Activated CD4-positive, alpha-beta memory T cell treated with anti-CD3 and anti-CD28 coated beads, Interleukin-2, amount 10 ng/mL, durations not matched to agents 7 days and 5 days (primary cell): ENCODE data around the gene PPP1R7. TPM values are rescaled to one million over a fixed set of nuclear protein-coding genes. Genes with fewer than 3 reads are reported as not detected.

ENCODE experiments used
- CTCF ChIA-PET: fragments of 350-600 bp; sonication (Branson Sonifier 250); formaldehyde crosslinking; loops from one replicate; lab custom pipeline; 2021; ENCODE audit warnings: antibody characterized with exemption, inconsistent platforms; lab: Charles Lee
- POLR2A ChIA-PET: fragments of 350-600 bp; sonication (Branson Sonifier 250); formaldehyde crosslinking; loops from one replicate; lab custom pipeline; 2021; ENCODE audit warnings: antibody characterized with exemption; lab: Charles Lee
- DNase-seq: peaks from one replicate; pipeline ENCODE4 v3.0.0-alpha.2; 2020
- H3K27ac Mint-ChIP-seq: one replicate; pipeline ENCODE4 v1.8.0; 2021; ENCODE audit warnings: mild to moderate bottlenecking, mixed read lengths
- H3K27me3 Mint-ChIP-seq: one replicate; pipeline ENCODE4 v1.8.0; 2021; ENCODE audit warnings: mixed read lengths
- H3K36me3 Mint-ChIP-seq: one replicate; pipeline ENCODE4 v1.8.0; 2021; ENCODE audit warnings: low read depth, mixed read lengths
- H3K4me1 Mint-ChIP-seq: one replicate; pipeline ENCODE4 v1.8.0; 2021; ENCODE audit warnings: mixed read lengths
- H3K4me3 Mint-ChIP-seq: one replicate; pipeline ENCODE4 v1.8.0; 2021; ENCODE audit warnings: mild to moderate bottlenecking, mixed read lengths
- H3K9me3 Mint-ChIP-seq: one replicate; pipeline ENCODE4 v1.8.0; 2021; ENCODE audit warnings: mixed read lengths
- total RNA-seq, 2 experiments: library from RNA; stranded (reverse); gene quantifications; one replicate each; pipeline ENCODE4 v1.2.3, GENCODE V29; 2021

Gene PPP1R7
- total RNA-seq, 2 experiments from 2014 or later = 103 to 106 TPM

DNA sequence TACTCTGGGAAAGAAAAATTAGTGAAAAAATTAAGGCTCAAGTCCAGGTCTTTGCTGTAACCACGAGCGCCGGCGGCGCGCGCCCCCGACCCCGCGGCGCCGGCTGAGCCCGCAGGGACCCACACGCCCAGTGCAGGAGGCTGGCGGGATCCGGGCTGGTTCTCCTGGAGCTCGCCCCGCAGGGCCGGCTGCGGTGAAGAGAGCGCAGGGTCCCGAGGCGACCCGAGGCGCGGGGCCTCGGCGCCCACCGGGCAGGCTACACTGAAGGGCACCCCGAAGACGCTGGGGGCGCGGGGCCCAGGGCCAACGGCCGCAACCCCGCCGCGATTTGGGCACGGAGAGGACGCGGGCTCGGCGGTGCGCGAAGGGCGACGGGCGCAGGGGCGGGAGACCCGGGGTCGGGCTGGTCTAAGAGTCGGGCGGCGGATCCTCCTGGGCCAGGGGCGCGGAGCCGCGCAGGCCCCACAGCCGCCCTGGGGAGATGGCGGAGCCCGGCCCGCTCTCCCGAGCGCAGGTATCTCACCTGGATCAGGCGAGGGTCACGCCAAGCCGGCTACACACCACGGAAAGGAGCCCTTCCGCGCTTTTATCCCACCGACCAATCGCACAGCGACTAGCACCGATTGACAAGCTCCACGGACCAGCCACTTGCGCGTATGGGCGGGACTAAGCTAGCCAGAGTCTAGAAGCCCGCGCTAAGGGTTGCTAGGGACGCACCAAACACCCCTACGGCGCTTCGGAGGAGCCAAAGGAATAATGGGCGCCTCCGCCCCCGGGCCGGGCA lies 1.2 kb upstream of the PPP1R7 start, which contains the start of gene PASK:
Gene PASK, minus strand, starts transcription at position 582 of the 784 bp plus-strand sequence. CDS start 6,440 bp downstream, outside the sequence.
- peak within 1 kb of the TSS; percentile 84 for H3K27ac Mint-ChIP-seq
- H3K4me1 Mint-ChIP-seq = peaks cover 45% of the 10 kb centered on the region
- peak within 1 kb of the TSS; percentile 92 for H3K4me3 Mint-ChIP-seq
- ChIA-PET POLR2A (interaction anchor here (0.5 to 4.0 kb wide), 18 partner anchors 10 to 589 kb away, joined by 3 to 41 read pairs (median 4); partner anchors contain the start of genes ATG4B, DTYMK, DUSP28 and MTERF4), CTCF (interaction anchor here (0.6 to 2.7 kb wide), 8 partner anchors 40 to 538 kb away, joined by 3 to 6 read pairs (median 3); partner anchors contain the start of genes ATG4B and DTYMK)
- H3K27me3 Mint-ChIP-seq = no peaks in the 10 kb centered on the region
- peak; percentile 95 for DNase-seq
- peaks cover 16% of the 10 kb centered on the region for H3K36me3 Mint-ChIP-seq
- H3K9me3 Mint-ChIP-seq = no peaks in the 10 kb centered on the region

- H3K36me3 Mint-ChIP-seq = peaks cover 16% of the 10 kb centered on the region
- ChIA-PET POLR2A (interaction anchor here (0.5 to 4.0 kb wide), 18 partner anchors 10 to 589 kb away, joined by 3 to 41 read pairs (median 4); partner anchors contain the start of genes ATG4B, DTYMK, DUSP28 and MTERF4), CTCF (interaction anchor here (0.6 to 2.7 kb wide), 8 partner anchors 41 to 537 kb away, joined by 3 to 6 read pairs (median 3); partner anchors contain the start of genes ATG4B and DTYMK)
- H3K4me1 Mint-ChIP-seq = peaks cover 45% of the 10 kb centered on the region
- H3K27ac Mint-ChIP-seq = peak overlapping the region; percentile 84
- no peak for DNase-seq
- H3K4me3 Mint-ChIP-seq = peak overlapping the region; percentile 92
- H3K9me3 Mint-ChIP-seq = no peaks in the 10 kb centered on the region
- H3K27me3 Mint-ChIP-seq = no peaks in the 10 kb centered on the region
Measured at GRCh38 chr2:241149675-241149924, 667 bp upstream of the PPP1R7 start.

DNA sequence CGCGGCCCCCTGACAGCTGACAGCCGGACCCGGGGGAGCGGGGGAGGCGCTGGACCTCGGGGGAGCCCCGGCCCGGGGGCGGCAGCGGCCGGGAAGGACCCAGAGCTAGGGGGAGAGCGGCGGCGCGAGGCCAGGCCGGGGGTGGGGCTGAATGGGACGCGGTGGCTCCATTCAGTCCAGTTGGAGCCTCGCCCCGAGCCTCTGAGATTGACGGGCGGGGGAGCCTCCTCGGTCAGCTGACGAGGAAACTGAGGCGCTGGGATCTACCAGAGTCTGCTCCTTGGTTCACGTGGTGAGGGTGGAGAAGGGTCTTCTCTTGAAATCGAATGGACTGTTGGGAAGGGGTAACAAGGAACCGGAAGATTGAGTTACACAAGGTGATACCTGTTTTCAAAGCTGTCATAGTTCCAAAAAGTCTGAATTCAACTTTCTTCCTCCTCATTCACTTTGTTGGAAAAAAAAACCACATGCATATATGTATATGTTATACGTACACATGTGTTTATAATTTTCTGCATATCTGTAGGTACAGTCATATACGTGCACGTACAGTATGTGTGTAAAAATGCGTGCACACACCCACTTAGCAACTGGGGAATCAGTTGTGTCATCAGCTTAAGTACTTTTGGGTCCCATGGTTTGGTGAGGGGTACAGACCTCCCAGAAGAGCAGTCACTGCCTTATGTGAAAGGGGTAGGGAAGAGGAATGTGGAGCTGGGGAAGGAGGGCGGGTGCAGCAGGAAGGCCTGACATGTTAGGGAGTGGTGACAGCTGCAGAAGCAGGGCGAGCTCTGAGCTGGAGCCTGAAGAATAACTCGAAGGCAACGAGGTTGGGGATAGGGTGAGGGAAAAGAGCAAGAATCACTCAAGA lies 628 bp downstream of the PPP1R7 start:
- no peak for DNase-seq
- peak overlapping the region; percentile 92 for H3K4me3 Mint-ChIP-seq
- H3K9me3 Mint-ChIP-seq = no peaks in the 10 kb centered on the region
- H3K27me3 Mint-ChIP-seq = no peaks in the 10 kb centered on the region
- H3K27ac Mint-ChIP-seq = peak overlapping the region; percentile 84
- H3K4me1 Mint-ChIP-seq = peaks cover 47% of the 10 kb centered on the region
- H3K36me3 Mint-ChIP-seq = peaks cover 26% of the 10 kb centered on the region
- ChIA-PET CTCF (interaction anchor here (0.7 to 2.7 kb wide), 4 partner anchors 50 to 237 kb away, joined by 3 to 8 read pairs (median 4); no protein-coding TSS in a partner anchor), POLR2A (interaction anchor here (1.0 to 4.0 kb wide), 8 partner anchors 8 to 538 kb away, joined by 3 to 41 read pairs (median 6); partner anchors contain the start of genes ATG4B, MTERF4 and THAP4)

GRCh38 chr2:241151934-241152660 lies 1.8 kb downstream of the PPP1R7 start:
- H3K27me3 Mint-ChIP-seq = no peaks in the 10 kb centered on the region
- DNase-seq = no peak
- no peak overlapping the region for H3K27ac Mint-ChIP-seq
- H3K36me3 Mint-ChIP-seq = peaks cover 29% of the 10 kb centered on the region
- ChIA-PET POLR2A (interaction anchor here (2.9 to 4.0 kb wide), 2 partner anchors 42 to 51 kb away, joined by 17 to 41 read pairs; partner anchors contain the start of gene MTERF4), CTCF (interaction anchor here (1.9 kb wide), 1 partner anchor 74 kb away, joined by 8 read pairs; no protein-coding TSS in a partner anchor)
- no peaks in the 10 kb centered on the region for H3K9me3 Mint-ChIP-seq
- H3K4me1 Mint-ChIP-seq = peaks cover 48% of the 10 kb centered on the region
- H3K4me3 Mint-ChIP-seq = peak overlapping the region; percentile 92

GRCh38 chr2:241153616-241154015 lies 3.3 kb downstream of the PPP1R7 start:
- no peaks in the 10 kb centered on the region for H3K27me3 Mint-ChIP-seq
- H3K4me1 Mint-ChIP-seq = peaks cover 37% of the 10 kb centered on the region
- POLR2A ChIA-PET = no interaction called here
- no peaks in the 10 kb centered on the region for H3K9me3 Mint-ChIP-seq
- no peak for DNase-seq
- peaks cover 39% of the 10 kb centered on the region for H3K36me3 Mint-ChIP-seq
- H3K27ac Mint-ChIP-seq = no peak overlapping the region
- CTCF ChIA-PET = no interaction called here
- no peak overlapping the region for H3K4me3 Mint-ChIP-seq

- no peak for DNase-seq
- Mint-ChIP-seq H3K27ac (no peak overlapping the region), H3K9me3 (no peaks in the 10 kb centered on the region), H3K27me3 (no peaks in the 10 kb centered on the region), H3K4me3 (no peak overlapping the region), H3K4me1 (peaks cover 36% of the 10 kb centered on the region), H3K36me3 (peaks cover 48% of the 10 kb centered on the region)
- ChIA-PET CTCF (no interaction called here), POLR2A (no interaction called here)
Measured at GRCh38 chr2:241154915-241155314, 4.6 kb downstream of the PPP1R7 start.

DNA sequence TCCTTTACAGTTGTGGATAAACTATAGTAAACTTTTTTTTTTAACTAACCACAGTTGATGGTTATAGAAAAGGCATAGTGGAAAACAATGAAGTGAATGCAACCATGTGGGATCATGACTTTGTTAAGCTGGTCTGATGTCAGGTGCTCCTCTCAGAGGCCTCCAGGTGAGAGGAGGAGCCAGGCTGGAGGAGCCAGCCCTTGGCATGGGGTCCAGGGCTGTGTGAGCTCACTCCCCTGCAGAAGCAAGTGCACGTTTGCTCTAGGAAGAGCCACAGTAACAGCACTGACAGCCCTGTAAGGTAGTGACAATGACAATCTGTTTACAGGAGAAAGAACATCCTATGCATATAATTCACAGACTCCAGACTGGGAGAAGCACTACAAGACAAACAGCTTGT lies 5.7 kb downstream of the PPP1R7 start:
- CTCF ChIA-PET = no interaction called here
- Mint-ChIP-seq H3K36me3 (peaks cover 50% of the 10 kb centered on the region), H3K27ac (no peak overlapping the region), H3K9me3 (no peaks in the 10 kb centered on the region), H3K4me3 (no peak overlapping the region), H3K4me1 (peaks cover 29% of the 10 kb centered on the region), H3K27me3 (no peaks in the 10 kb centered on the region)
- POLR2A ChIA-PET = no interaction called here
- no peak for DNase-seq

DNA sequence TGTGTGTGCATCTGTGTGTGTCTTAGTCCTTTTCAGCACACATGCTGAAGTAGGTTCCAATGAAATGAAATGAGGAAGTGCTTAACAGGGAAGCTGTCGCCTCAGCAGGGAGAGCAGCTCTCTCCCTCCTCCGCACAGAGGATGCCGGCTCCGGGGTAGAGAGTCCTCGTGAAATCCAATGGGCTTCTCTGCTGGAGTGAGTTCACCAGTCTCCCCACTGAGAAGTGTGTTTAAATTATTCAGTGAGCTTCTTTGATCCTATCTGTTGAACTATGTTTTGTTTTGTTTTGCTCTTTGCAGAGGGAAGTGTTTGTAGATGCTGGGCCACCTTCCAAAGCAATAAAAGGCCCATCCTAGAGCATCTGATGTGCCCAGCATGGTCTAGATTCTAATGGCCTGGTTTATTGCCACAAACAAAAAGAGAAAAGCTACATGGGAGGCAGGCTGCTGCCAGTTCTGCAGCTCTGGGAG lies 6.7 kb downstream of the PPP1R7 start:
- Mint-ChIP-seq H3K4me1 (peaks cover 19% of the 10 kb centered on the region), H3K9me3 (no peaks in the 10 kb centered on the region), H3K4me3 (no peak overlapping the region), H3K36me3 (peaks cover 49% of the 10 kb centered on the region), H3K27me3 (no peaks in the 10 kb centered on the region), H3K27ac (no peak overlapping the region)
- CTCF ChIA-PET = no interaction called here
- POLR2A ChIA-PET = no interaction called here
- DNase-seq = no peak

- DNase-seq = no peak
- peaks cover 11% of the 10 kb centered on the region for H3K4me1 Mint-ChIP-seq
- no peaks in the 10 kb centered on the region for H3K9me3 Mint-ChIP-seq
- H3K36me3 Mint-ChIP-seq = peaks cover 50% of the 10 kb centered on the region
- no peaks in the 10 kb centered on the region for H3K27me3 Mint-ChIP-seq
- H3K4me3 Mint-ChIP-seq = no peak overlapping the region
- no peak overlapping the region for H3K27ac Mint-ChIP-seq
- ChIA-PET CTCF (no interaction called here), POLR2A (no interaction called here)
Measured at GRCh38 chr2:241157841-241158545, 7.7 kb downstream of the PPP1R7 start.

- peaks cover 7% of the 10 kb centered on the region for H3K4me1 Mint-ChIP-seq
- H3K9me3 Mint-ChIP-seq = no peaks in the 10 kb centered on the region
- no peak overlapping the region for H3K27ac Mint-ChIP-seq
- DNase-seq = no peak
- no peak overlapping the region for H3K4me3 Mint-ChIP-seq
- H3K27me3 Mint-ChIP-seq = no peaks in the 10 kb centered on the region
- CTCF ChIA-PET = no interaction called here
- H3K36me3 Mint-ChIP-seq = peaks cover 50% of the 10 kb centered on the region
- POLR2A ChIA-PET = no interaction called here
Measured at GRCh38 chr2:241158546-241158900, 8.3 kb downstream of the PPP1R7 start.

DNA sequence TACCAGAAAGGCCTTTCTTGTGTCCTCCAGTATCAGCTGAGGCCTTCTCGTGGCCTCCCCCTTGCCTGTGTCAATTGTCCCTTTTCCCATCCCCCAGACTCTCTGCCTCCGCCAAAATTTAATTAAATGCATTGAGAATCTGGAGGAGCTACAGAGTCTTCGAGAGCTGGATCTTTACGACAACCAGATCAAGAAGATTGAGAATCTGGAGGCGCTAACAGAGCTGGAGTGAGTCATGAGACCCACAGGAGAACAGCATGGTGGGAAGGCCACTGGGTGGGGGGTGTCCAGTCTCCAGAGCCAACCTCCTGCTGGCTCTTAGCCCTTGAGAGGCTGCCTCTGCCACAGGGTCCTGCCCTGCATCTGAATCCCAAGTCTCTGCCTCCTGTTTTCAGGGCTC lies 8.8 kb downstream of the PPP1R7 start:
- POLR2A ChIA-PET = no interaction called here
- H3K27ac Mint-ChIP-seq = no peak overlapping the region

GRCh38 chr2:241160318-241160717 lies 10.1 kb downstream of the PPP1R7 start:
- Mint-ChIP-seq H3K9me3 (no peaks in the 10 kb centered on the region), H3K4me3 (no peak overlapping the region), H3K27me3 (no peaks in the 10 kb centered on the region), H3K4me1 (peaks cover 3% of the 10 kb centered on the region), H3K27ac (no peak overlapping the region), H3K36me3 (peaks cover 49% of the 10 kb centered on the region)
- ChIA-PET POLR2A (no interaction called here), CTCF (no interaction called here)
- no peak for DNase-seq

More for the DNA sequence above, 8.8 kb downstream of the PPP1R7 start:
- Mint-ChIP-seq H3K4me3 (no peak overlapping the region), H3K27me3 (no peaks in the 10 kb centered on the region), H3K4me1 (peaks cover 5% of the 10 kb centered on the region), H3K36me3 (peaks cover 53% of the 10 kb centered on the region), H3K9me3 (no peaks in the 10 kb centered on the region)
- no peak for DNase-seq
- CTCF ChIA-PET = no interaction called here
